Measurements from ENCODE around the gene DLGAP1.

GRCh38 chr18:3524706-3525105 is 930.4 kb downstream of the DLGAP1 start:
- TF ChIP-seq, protein P1, sequence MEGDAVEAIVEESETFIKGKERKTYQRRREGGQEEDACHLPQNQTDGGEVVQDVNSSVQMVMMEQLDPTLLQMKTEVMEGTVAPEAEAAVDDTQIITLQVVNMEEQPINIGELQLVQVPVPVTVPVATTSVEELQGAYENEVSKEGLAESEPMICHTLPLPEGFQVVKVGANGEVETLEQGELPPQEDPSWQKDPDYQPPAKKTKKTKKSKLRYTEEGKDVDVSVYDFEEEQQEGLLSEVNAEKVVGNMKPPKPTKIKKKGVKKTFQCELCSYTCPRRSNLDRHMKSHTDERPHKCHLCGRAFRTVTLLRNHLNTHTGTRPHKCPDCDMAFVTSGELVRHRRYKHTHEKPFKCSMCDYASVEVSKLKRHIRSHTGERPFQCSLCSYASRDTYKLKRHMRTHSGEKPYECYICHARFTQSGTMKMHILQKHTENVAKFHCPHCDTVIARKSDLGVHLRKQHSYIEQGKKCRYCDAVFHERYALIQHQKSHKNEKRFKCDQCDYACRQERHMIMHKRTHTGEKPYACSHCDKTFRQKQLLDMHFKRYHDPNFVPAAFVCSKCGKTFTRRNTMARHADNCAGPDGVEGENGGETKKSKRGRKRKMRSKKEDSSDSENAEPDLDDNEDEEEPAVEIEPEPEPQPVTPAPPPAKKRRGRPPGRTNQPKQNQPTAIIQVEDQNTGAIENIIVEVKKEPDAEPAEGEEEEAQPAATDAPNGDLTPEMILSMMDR (IDR thresholded peaks at IDR 0.05): no peak
- no peak for TF ChIP-seq POLR2A (IDR thresholded peaks at IDR 0.05)

All from right lobe of liver (tissue), 4 donors.